ENCODE measurements around the gene SASS6. TPM values are rescaled to one million over a fixed set of nuclear protein-coding genes. Genes with fewer than 3 reads are reported as not detected.
A peak's percentile ranks its signal among the peaks of the same experiment; 100 is the strongest.

SASS6 gene
- total and polyA plus RNA-seq, 9 of the 15 experiments (the other 6 are each of a cell fraction or from before 2014, with no cell fraction given), result 11.6 to 34.1 (median 18.0) TPM

- TF ChIP-seq, protein P1, sequence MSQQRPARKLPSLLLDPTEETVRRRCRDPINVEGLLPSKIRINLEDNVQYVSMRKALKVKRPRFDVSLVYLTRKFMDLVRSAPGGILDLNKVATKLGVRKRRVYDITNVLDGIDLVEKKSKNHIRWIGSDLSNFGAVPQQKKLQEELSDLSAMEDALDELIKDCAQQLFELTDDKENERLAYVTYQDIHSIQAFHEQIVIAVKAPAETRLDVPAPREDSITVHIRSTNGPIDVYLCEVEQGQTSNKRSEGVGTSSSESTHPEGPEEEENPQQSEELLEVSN (IDR thresholded peaks at IDR 0.05; ENCODE audit: borderline replicate concordance in 1 of 2, extremely low read depth in 1 of 2, insufficient read depth in 1 of 2, insufficient read length in 1 of 2, low read depth in 1 of 2, low read length in 1 of 2, poor library complexity in 1 of 2, severe bottlenecking in 1 of 2), result peak; percentile 81 to 87
- TF ChIP-seq MIER1 (IDR thresholded peaks at IDR 0.05; ENCODE audit: low read depth), result peak; percentile 1; the same call in 1 of the 2 replicates
- TF ChIP-seq ZNF696 (CRISPR knock-in tag; conservative IDR thresholded peaks at IDR 0.05), result no peak
- no peak for TF ChIP-seq ZFP30 (CRISPR knock-in tag; IDR thresholded peaks at IDR 0.05; ENCODE audit: borderline replicate concordance)
- TF ChIP-seq CGGBP1 (CRISPR knock-in tag; IDR thresholded peaks at IDR 0.05), result no peak
- TF ChIP-seq CREM (IDR thresholded peaks at IDR 0.05; ENCODE audit: low read depth), result peak; percentile 86
- no peak for TF ChIP-seq E4F1 (CRISPR knock-in tag; IDR thresholded peaks at IDR 0.05; ENCODE audit: borderline replicate concordance)
- TF ChIP-seq SMARCA4 (IDR thresholded peaks at IDR 0.05), result no peak
- TF ChIP-seq, protein P2, sequence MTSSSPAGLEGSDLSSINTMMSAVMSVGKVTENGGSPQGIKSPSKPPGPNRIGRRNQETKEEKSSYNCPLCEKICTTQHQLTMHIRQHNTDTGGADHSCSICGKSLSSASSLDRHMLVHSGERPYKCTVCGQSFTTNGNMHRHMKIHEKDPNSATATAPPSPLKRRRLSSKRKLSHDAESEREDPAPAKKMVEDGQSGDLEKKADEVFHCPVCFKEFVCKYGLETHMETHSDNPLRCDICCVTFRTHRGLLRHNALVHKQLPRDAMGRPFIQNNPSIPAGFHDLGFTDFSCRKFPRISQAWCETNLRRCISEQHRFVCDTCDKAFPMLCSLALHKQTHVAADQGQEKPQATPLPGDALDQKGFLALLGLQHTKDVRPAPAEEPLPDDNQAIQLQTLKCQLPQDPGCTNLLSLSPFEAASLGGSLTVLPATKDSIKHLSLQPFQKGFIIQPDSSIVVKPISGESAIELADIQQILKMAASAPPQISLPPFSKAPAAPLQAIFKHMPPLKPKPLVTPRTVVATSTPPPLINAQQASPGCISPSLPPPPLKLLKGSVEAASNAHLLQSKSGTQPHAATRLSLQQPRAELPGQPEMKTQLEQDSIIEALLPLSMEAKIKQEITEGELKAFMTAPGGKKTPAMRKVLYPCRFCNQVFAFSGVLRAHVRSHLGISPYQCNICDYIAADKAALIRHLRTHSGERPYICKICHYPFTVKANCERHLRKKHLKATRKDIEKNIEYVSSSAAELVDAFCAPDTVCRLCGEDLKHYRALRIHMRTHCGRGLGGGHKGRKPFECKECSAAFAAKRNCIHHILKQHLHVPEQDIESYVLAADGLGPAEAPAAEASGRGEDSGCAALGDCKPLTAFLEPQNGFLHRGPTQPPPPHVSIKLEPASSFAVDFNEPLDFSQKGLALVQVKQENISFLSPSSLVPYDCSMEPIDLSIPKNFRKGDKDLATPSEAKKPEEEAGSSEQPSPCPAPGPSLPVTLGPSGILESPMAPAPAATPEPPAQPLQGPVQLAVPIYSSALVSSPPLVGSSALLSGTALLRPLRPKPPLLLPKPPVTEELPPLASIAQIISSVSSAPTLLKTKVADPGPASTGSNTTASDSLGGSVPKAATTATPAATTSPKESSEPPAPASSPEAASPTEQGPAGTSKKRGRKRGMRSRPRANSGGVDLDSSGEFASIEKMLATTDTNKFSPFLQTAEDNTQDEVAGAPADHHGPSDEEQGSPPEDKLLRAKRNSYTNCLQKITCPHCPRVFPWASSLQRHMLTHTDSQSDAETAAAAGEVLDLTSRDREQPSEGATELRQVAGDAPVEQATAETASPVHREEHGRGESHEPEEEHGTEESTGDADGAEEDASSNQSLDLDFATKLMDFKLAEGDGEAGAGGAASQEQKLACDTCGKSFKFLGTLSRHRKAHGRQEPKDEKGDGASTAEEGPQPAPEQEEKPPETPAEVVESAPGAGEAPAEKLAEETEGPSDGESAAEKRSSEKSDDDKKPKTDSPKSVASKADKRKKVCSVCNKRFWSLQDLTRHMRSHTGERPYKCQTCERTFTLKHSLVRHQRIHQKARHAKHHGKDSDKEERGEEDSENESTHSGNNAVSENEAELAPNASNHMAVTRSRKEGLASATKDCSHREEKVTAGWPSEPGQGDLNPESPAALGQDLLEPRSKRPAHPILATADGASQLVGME (CRISPR knock-in tag; IDR thresholded peaks at IDR 0.05), result 0 out of 2 replicates have a peak, but pooled peaks have one; percentile 60
- no peak; the same call in 1 of the 2 replicates for TF ChIP-seq AFF4 (CRISPR knock-in tag; IDR thresholded peaks at IDR 0.05)
Measured at GRCh38 chr1:100132566-100133477, at the start of gene SASS6, which contains the start of gene TRMT13 (continued).

All from K562 (cell line).